ENCODE results near the gene OR8B4. TPM values are rescaled to one million over a fixed set of nuclear protein-coding genes. Genes with fewer than 3 reads are reported as not detected.
"Not testable (repeated sequence)": the region's sequence is repeated elsewhere in the genome, so short reads cannot be mapped to it uniquely, and the experiment has no call there.

Gene OR8B4
- total RNA-seq, 2 donors from 2014 or later, result not detected

DNA sequence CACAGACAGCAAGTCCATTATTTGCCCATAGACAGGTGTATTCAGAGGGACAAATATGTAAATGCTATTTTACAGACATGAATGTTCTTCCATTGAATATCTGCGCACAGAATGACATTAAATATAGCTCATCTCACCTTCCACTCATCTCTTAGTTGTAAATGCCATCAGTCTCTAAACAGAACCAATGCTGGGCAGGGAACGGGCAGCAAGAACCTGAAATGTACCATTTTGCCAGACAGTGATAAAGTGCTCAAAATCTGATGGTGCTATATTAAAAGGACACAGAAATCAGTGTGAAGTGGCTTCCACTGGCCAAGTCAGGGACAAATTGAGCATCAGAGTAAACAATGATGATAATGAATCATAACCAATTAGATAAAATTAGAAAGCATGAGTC lies 10.0 kb upstream of the OR8B4 start:
- no peak for ATAC-seq
- Mint-ChIP-seq H3K36me3 (no peaks in the 10 kb centered on the region), H3K27ac (no peak overlapping the region), H3K9me3 (peaks cover 1% of the 10 kb centered on the region in 2 donors)
- DNase-seq (ENCODE audit: low spot score in 2 of 2), result no peak

DNA sequence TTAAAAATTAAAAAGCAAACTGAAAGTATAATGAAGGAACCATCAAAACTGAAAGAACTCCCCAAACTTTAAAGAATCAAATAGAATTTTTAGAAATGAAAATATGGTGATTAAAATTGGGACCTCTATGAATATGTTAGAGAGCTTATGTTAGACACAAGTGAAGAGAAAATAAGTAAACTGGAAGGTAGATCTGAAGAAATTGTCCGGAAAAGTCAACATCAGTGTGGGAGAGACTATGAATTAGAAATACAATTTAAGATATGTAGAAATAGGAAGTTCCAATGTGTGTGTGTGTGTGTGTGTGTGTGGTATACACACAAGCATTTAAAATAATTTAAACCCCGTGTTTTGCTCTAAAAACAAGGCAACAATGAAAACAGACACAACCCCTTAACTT lies 4.9 kb upstream of the OR8B4 start:
- no peaks in the 10 kb centered on the region for H3K36me3 Mint-ChIP-seq
- H3K27ac Mint-ChIP-seq, result no peak overlapping the region
- DNase-seq (ENCODE audit: low spot score in 2 of 2) (no peak), ATAC-seq (no peak)
- H3K9me3 Mint-ChIP-seq, result peaks cover 4 to 5% of the 10 kb centered on the region in 2 donors

DNA sequence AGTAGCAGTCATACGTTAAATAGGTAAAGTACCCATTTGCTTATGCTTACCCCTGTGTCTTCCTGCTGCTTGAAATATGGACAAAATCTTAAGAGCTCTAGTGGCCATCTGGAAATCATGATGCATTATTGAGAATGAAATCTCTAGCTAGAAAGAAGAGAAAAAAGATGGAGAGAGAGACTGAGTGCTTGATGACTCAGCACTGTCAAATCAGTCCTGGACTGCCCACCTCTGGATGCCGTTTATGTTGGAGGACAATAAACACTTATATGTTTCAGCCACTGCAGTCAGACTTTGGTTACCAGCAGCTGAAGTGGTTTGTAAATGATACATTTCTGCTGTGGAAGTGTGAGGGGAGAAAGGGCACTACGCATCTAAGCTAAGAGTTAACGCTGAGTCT lies 3.6 kb downstream of the OR8B4 start:
- no peak for DNase-seq (ENCODE audit: low spot score in 2 of 2)
- Mint-ChIP-seq H3K27ac (no peak overlapping the region), H3K9me3 (no peaks in the 10 kb centered on the region), H3K36me3 (no peaks in the 10 kb centered on the region)
- ATAC-seq, result no peak

DNA sequence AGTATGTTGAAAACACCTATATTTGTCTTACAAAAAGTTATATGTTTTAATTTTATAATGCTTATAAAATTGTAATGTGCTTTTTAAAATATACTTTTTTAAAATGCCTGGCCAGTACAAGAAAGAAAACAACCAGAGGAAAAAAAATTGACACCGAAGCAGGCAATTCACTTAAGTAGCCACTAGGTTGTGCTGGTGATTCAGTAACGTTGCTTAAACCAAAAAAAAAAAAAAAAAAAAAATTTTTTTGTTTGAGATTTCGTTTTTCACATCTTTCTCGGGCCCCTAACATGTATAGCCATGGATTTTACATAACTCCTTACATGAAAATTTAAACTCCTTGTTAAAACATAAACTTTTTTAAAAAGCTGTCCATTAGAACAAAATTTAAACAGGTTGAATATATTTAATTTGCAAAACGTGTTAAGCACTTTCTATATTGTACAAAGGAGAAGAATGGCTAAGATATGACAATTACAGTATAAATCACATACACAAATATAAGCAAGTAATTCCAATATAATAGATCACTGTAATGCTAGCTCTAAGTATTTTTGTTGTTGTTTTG lies 9.2 kb downstream of the OR8B4 start:
- DNase-seq (ENCODE audit: low spot score in 2 of 2) (no peak), ATAC-seq (no peak)
- Mint-ChIP-seq H3K27ac (no peak overlapping the region), H3K9me3 (no peaks in the 10 kb centered on the region), H3K36me3 (no peaks in the 10 kb centered on the region)

DNA sequence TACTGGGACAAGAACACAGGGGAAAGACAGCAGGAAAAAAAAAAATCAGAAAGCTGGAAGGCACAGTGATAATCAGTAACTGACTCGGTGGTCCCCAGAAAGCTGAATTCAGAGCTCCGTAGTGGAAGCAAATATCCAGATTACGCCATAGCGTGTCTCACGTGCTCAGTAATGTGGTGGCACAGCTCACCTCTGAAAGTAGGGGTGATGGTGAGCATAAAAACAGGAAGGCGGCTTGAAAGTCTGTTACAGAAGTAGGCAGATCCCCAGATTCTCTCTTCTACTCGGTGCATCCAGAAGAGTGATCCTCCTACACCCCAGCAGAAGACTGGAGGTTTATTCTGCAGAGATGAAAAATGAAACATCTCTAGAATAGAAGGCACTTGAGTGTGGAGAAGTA lies 14.8 kb downstream of the OR8B4 start:
- no peaks in the 10 kb centered on the region for H3K36me3 Mint-ChIP-seq
- no peak overlapping the region for H3K27ac Mint-ChIP-seq
- H3K9me3 Mint-ChIP-seq, result no peaks in the 10 kb centered on the region
- DNase-seq (ENCODE audit: low spot score in 2 of 2) (no peak), ATAC-seq (no peak)

DNA sequence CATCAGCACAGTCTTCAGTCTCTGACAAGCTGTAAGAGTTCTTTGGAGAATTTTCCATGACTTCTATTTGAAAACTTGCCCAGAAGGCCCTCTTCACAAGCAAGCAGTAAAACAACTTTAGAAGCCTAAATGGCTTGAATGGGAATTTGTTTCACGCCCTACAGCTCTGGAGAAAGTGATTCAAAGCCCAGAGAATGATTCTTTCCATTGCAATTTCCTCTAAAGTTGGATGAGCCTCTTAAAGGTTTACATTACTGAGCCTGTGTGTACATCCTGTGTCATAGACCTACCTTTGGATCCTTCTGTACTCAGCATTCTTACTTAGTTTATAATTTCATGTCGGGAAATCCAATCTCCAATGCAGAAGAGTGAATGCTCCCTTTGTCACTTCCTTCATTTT lies 19.1 kb downstream of the OR8B4 start:
- DNase-seq (ENCODE audit: low spot score in 2 of 2), result no peak
- no peaks in the 10 kb centered on the region for H3K9me3 Mint-ChIP-seq
- ATAC-seq, result no peak
- H3K27ac Mint-ChIP-seq, result no peak overlapping the region
- peaks cover 0 to 5% of the 10 kb centered on the region in 2 donors for H3K36me3 Mint-ChIP-seq

DNA sequence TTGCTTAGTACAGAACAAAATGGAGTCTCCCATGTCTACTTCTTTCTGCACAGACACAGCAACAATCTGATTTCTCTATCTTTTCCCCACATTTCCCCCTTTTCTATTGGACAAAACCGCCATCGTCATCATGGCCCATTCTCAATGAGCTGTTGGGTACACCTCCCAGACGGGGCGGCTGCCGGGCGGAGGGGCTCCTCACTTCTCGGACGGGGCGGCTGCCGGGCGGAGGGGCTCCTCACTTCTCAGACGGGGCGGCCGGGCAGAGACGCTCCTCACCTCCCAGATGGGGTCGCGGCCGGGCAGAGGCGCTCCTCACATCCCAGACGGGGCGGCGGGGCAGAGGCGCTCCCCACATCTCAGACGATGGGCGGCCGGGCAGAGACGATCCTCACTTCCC lies 21.5 kb downstream of the OR8B4 start:
- H3K36me3 Mint-ChIP-seq; DNase-seq (ENCODE audit: low spot score in 2 of 2); H3K27ac Mint-ChIP-seq; ATAC-seq; H3K9me3 Mint-ChIP-seq: not testable (repeated sequence)

DNA sequence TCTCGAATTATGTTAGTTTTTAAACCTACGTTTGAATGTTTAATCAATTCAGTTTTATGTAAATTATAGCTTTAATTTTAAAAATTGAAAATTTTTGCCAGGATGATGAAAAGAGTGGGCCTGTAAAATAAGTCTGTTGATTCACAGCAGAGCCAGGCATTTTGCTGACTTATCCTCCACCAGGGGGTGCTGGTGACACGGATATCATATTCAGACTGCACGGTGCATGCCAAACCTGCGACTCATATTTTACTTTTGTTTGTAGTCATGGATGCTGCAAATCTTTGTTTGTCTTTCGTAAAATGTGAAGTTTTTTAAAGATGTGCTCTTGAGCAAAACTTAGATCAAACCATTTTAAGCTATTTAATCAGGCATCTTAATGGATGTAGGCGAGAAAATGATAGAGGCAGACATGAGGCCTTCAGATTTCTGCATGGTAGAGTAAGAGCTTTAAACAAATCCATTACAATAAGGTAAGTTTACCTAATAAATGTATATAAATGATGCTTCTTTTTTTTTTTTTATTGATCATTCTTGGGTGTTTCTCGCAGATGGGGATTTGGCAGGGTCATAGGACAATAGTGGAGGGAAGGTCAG lies 22.2 kb downstream of the OR8B4 start:
- DNase-seq (ENCODE audit: low spot score in 2 of 2) (peak in 1 of 2 donors; percentile 70), ATAC-seq (peak; percentile 64 to 94)
- H3K9me3 Mint-ChIP-seq, result no peaks in the 10 kb centered on the region
- no peak overlapping the region for H3K27ac Mint-ChIP-seq
- H3K36me3 Mint-ChIP-seq, result peaks cover 0 to 5% of the 10 kb centered on the region in 2 donors

DNA sequence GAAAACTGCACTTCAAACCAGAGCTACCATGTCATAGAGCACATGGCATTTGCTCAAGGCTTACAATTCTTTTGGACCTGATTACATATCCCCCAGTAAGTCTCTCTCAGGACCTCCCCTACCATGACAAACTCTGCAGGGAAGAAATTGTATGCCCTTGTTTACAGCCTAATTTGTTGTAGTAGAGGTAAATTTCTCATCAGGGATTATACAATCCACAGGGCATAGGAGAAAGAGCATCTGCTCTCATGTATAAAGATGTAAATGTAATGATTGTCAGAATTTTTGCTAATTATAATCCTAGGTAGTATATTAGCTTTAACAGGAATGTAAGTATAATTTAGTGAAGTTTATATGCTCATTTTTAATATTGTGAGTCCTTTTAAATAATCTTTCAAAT lies 25.7 kb downstream of the OR8B4 start, which contains the start of gene OR8B3:
TSS of gene OR8B3 (minus strand) at position 101 of the 400 bp plus-strand sequence. CDS start 1,673 bp downstream, outside the sequence.
- Mint-ChIP-seq H3K36me3 (peaks cover 0 to 5% of the 10 kb centered on the region in 2 donors), H3K27ac (no peak within 1 kb of the TSS), H3K9me3 (no peaks in the 10 kb centered on the region)
- ATAC-seq (no peak), DNase-seq (ENCODE audit: low spot score in 2 of 2) (no peak)

DNA sequence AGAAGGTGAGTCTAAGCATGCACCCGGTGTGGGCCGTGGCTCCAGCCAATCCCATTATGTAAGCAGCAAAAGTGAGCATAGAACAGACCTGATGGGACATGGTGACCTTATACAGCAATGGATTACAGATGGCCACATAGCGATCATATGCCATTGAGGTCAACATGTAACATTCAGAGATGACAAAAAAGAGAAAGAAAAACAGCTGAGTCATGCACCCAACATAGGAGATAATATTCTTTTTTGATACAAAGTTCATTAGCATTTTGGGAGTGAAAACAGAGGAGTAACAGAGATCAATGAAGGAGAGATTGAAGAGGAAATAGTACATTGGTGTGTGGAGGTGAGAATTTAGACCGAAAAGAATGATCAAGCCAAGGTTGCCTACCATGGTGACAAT lies 27.8 kb downstream of the OR8B4 start:
- H3K36me3 Mint-ChIP-seq; DNase-seq (ENCODE audit: low spot score in 2 of 2); ATAC-seq; H3K27ac Mint-ChIP-seq; H3K9me3 Mint-ChIP-seq: not testable (repeated sequence)

DNA sequence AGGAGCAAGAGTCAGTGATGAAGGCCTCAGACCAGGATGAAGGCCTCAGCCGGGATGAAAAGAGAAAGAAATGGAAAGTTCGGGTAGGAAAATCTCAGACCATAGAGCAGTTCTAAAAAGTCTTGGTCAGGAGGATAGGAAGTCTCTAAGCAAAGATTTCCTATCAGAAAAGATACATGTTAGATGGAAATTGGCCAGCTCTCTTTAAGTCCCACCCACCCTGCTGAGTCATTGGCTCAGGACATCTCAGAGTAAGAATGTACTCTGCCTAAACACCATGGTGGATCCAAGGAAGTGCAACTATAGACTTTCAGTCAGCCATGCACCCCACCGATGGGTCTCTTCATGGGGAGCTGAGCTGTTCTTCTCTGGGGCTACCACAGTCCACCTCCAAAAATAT lies 30.3 kb downstream of the OR8B4 start:
- ATAC-seq (no peak), DNase-seq (ENCODE audit: low spot score in 2 of 2) (no peak)
- Mint-ChIP-seq H3K27ac (no peak overlapping the region), H3K36me3 (no peaks in the 10 kb centered on the region), H3K9me3 (no peaks in the 10 kb centered on the region)

DNA sequence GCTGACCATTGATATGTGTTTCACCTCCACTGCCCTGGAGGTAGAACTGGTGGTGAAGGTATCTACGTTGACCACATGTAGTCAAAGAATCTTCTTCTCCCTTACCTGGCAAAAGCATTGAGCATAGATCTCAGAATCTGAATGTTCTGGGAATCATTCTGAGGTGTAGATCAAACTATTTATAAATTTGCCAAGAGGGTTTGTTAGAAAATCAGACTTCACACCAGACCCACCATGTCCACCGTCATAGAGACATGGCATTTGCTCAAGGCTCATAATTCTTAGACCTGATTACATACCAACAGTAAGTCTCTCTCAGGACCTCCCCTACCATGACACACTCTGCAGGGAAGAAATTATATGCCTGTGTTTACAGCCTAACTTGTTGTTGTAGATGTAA lies 40.3 kb downstream of the OR8B4 start, which contains the start of gene OR8B2:
TSS of gene OR8B2 (minus strand) at position 101 of the 400 bp plus-strand sequence. CDS start 1,156 bp downstream, outside the sequence.
- Mint-ChIP-seq H3K36me3 (no peaks in the 10 kb centered on the region), H3K9me3 (no peaks in the 10 kb centered on the region), H3K27ac (no peak within 1 kb of the TSS)
- DNase-seq (ENCODE audit: low spot score in 2 of 2) (no peak), ATAC-seq (no peak)

DNA sequence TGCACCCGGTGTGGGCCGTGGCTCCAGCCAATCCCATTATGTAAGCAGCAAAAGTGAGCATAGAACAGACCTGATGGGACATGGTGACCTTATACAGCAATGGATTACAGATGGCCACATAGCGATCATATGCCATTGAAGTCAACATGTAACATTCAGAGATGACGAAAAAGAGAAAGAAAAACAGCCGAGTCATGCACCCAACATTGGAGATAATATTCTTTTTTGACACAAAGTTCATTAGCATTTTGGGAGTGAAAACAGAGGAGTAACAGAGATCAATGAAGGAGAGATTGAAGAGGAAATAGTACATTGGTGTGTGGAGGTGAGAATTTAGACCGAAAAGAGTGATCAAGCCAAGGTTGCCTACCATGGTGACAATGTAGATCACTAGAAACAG lies 41.8 kb downstream of the OR8B4 start:
- DNase-seq (ENCODE audit: low spot score in 2 of 2); H3K36me3 Mint-ChIP-seq; H3K27ac Mint-ChIP-seq; H3K9me3 Mint-ChIP-seq; ATAC-seq: not testable (repeated sequence)

DNA sequence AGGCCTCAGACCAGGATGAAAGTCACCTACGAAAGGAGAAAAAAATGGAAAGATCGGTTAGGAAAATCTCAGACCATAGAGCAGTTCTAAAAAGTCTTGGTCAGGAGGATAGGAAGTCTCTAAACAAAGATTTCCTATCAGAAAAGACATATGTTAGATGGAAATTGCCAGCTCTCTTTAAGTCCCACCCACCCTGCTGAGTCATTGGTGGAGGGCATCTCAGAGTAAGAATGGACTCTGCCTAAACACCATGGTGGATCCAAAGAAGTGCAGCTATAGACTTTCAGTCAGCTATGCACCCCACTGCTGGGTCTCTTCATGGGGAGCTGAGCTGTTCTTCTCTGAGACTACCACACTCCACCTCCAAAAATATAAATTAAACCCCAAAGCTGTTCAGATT lies 44.1 kb downstream of the OR8B4 start:
- ATAC-seq (no peak), DNase-seq (ENCODE audit: low spot score in 2 of 2) (no peak)
- H3K9me3 Mint-ChIP-seq, result no peaks in the 10 kb centered on the region
- H3K36me3 Mint-ChIP-seq, result no peaks in the 10 kb centered on the region
- H3K27ac Mint-ChIP-seq, result no peak overlapping the region

DNA sequence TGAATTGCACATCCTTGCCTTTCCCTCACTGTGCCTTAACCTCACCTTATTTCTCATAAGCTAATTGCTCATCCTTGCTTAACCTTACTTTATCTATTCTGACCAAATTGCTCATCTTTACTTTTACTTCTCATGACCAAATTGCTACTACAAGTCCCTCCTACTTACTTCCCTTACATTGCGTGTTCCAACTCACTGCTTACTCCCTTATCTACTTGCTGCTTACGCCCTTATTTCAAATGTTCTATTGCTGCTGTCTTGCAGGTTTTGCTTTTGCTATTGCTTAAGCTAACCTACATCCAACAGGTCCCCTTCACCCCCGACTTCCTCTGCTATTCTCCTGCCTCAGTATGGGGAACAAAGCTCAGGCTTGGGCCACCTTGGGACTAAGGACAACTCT lies 48.4 kb downstream of the OR8B4 start:
- Mint-ChIP-seq H3K36me3 (no peaks in the 10 kb centered on the region), H3K27ac (no peak overlapping the region), H3K9me3 (no peaks in the 10 kb centered on the region)
- DNase-seq (ENCODE audit: low spot score in 2 of 2) (no peak), ATAC-seq (no peak)
